Lower lobe of right lung (tissue), 2 donors: ENCODE data around the gene THSD7A. TPM values are rescaled to one million over a fixed set of nuclear protein-coding genes. Genes with fewer than 3 reads are reported as not detected.

Experiments
- ATAC-seq, 2 donors: fragments of 200-7000 bp; cut with Tn5 transposase; one replicate each; pipeline ENCODE4 v1.9.1; 2020 to 2022; ENCODE audit warnings: mild to moderate bottlenecking in 2 of 2, moderate library complexity in 2 of 2
- DNase-seq: peaks from one replicate; pipeline ENCODE4 v3.0.0-alpha.2; 2020
- H3K27ac ChIP-seq: fragments of 200-600 bp; one replicate; pipeline ENCODE4 v1.8.0; 2022
- H3K27me3 ChIP-seq: fragments of 200-600 bp; one replicate; pipeline ENCODE4 v1.8.0; 2022; ENCODE audit warnings: low read depth
- H3K36me3 ChIP-seq: fragments of 200-600 bp; one replicate; pipeline ENCODE4 v1.8.0; 2022; ENCODE audit warnings: mild to moderate bottlenecking
- H3K4me1 ChIP-seq: fragments of 200-600 bp; one replicate; pipeline ENCODE4 v1.8.0; 2022
- H3K4me3 ChIP-seq: fragments of 200-600 bp; one replicate; pipeline ENCODE4 v1.8.0; 2022; ENCODE audit warnings: mild to moderate bottlenecking
- H3K9me3 ChIP-seq: fragments of 200-600 bp; one replicate; pipeline ENCODE4 v1.8.0; 2022
- intact Hi-C: fragments of 100-400 bp; cut with DNase I; formaldehyde crosslinking; loops from one replicate; pipeline ENCODE4 v1.11.0; 2022
- long read RNA-seq: library from polyadenylated mRNA; unstranded; transcript quantifications from one replicate; pipeline ENCODE4 v2.0.0, GENCODE V29; 2021
- total RNA-seq: library from RNA; stranded (reverse); fragmentation: NEBNext Ultra II Directional; extraction: Animal tissue kit (Norgen Biotek cat#: 25700); gene quantifications from one replicate; pipeline ENCODE4 v1.2.1, GENCODE V29; 2021
- TF ChIP-seq, protein P1 (sequence below): fragments of 200-600 bp; IDR thresholded peaks from one replicate; pipeline ENCODE4 v1.8.0; 2022; ENCODE audit warnings: antibody characterized with exemption, mild to moderate bottlenecking
- donor health status: DM: no; HTN: yes; CAD: no; lungs with severe emphysema.

THSD7A gene, protein sequence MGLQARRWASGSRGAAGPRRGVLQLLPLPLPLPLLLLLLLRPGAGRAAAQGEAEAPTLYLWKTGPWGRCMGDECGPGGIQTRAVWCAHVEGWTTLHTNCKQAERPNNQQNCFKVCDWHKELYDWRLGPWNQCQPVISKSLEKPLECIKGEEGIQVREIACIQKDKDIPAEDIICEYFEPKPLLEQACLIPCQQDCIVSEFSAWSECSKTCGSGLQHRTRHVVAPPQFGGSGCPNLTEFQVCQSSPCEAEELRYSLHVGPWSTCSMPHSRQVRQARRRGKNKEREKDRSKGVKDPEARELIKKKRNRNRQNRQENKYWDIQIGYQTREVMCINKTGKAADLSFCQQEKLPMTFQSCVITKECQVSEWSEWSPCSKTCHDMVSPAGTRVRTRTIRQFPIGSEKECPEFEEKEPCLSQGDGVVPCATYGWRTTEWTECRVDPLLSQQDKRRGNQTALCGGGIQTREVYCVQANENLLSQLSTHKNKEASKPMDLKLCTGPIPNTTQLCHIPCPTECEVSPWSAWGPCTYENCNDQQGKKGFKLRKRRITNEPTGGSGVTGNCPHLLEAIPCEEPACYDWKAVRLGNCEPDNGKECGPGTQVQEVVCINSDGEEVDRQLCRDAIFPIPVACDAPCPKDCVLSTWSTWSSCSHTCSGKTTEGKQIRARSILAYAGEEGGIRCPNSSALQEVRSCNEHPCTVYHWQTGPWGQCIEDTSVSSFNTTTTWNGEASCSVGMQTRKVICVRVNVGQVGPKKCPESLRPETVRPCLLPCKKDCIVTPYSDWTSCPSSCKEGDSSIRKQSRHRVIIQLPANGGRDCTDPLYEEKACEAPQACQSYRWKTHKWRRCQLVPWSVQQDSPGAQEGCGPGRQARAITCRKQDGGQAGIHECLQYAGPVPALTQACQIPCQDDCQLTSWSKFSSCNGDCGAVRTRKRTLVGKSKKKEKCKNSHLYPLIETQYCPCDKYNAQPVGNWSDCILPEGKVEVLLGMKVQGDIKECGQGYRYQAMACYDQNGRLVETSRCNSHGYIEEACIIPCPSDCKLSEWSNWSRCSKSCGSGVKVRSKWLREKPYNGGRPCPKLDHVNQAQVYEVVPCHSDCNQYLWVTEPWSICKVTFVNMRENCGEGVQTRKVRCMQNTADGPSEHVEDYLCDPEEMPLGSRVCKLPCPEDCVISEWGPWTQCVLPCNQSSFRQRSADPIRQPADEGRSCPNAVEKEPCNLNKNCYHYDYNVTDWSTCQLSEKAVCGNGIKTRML (N-terminal part only)
- 7.2 TPM for total RNA-seq
- long read RNA-seq, partial matches to known transcripts, result 9 of 13 reads
- long read RNA-seq, other reads (novel, unspliced or antisense), result 4 of 13 reads

DNA sequence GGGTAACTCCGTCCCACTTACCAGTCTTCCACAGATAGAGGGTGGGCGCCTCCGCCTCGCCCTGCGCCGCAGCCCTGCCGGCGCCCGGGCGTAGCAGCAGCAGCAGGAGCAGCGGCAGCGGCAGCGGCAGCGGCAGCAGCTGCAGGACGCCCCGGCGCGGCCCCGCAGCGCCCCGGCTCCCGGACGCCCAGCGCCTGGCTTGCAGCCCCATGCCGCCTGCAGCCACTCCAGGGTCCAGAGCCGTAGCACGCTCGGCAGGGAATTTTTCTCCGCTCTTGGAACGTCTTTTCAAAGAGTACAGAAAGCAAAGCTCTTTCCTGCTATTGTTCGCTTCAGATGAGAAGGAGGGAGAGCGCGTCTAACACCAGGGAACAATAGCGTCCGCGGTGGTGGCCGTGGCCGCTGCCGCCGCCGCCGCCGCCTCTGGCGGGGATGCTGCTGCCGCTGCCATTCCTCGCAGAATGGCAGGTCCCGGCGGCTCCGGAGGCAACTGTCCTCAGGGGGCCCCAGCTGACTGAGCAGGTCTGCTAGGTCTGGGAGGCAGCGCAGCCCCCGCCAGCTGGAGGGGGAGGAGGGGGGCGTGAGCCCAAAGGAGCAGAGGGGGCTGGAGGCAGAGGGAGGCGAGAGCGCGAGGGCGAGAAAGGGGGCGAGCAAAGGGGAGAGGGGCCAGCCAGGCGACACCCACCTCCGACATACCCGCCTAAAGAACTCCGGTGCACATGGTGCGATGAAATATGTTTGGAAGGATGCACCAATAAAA lies at the start of gene THSD7A:
THSD7A (minus strand) TSS at position 463 of the 760 bp plus-strand sequence; CDS start at position 211, 252 bp downstream.
- no peaks in the 10 kb centered on the region for H3K9me3 ChIP-seq
- peak within 1 kb of the TSS; percentile 61 for H3K4me3 ChIP-seq
- peak; percentile 93 to 96 for ATAC-seq
- no peaks in the 10 kb centered on the region for H3K27me3 ChIP-seq
- peaks cover 7% of the 10 kb centered on the region for H3K4me1 ChIP-seq
- no peaks in the 10 kb centered on the region for H3K36me3 ChIP-seq
- peak; percentile 64 for DNase-seq
- intact Hi-C loops, result no loop called here
- TF ChIP-seq, protein P1, sequence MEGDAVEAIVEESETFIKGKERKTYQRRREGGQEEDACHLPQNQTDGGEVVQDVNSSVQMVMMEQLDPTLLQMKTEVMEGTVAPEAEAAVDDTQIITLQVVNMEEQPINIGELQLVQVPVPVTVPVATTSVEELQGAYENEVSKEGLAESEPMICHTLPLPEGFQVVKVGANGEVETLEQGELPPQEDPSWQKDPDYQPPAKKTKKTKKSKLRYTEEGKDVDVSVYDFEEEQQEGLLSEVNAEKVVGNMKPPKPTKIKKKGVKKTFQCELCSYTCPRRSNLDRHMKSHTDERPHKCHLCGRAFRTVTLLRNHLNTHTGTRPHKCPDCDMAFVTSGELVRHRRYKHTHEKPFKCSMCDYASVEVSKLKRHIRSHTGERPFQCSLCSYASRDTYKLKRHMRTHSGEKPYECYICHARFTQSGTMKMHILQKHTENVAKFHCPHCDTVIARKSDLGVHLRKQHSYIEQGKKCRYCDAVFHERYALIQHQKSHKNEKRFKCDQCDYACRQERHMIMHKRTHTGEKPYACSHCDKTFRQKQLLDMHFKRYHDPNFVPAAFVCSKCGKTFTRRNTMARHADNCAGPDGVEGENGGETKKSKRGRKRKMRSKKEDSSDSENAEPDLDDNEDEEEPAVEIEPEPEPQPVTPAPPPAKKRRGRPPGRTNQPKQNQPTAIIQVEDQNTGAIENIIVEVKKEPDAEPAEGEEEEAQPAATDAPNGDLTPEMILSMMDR, result no peak
- H3K27ac ChIP-seq, result peak within 1 kb of the TSS; percentile 66

DNA sequence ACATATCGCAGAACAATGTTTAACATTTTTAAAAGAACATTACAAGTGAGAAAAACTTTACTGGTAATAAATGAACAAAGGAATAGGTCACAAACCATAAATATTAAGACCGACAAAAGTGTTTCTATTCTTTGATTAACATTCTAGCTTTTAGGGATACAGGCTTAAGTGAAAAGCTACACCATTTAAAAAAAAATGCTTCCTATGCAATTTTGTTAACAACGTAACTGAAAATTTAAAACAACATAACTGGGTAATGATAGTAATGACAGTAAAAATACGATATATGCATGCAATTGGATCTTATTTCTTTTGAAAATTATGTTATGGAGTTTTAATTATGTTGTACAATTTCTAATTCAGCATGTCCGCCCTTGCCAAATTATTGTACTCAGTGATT lies 49.7 kb upstream of the THSD7A start:
- Histone ChIP-seq H3K36me3 (no peaks in the 10 kb centered on the region), H3K4me1 (no peaks in the 10 kb centered on the region), H3K4me3 (no peak overlapping the region), H3K27ac (no peak overlapping the region), H3K9me3 (no peaks in the 10 kb centered on the region), H3K27me3 (no peaks in the 10 kb centered on the region)
- TF ChIP-seq, protein P1, result no peak
- DNase-seq (no peak), ATAC-seq (no peak)
- intact Hi-C loops, result no loop called here

DNA sequence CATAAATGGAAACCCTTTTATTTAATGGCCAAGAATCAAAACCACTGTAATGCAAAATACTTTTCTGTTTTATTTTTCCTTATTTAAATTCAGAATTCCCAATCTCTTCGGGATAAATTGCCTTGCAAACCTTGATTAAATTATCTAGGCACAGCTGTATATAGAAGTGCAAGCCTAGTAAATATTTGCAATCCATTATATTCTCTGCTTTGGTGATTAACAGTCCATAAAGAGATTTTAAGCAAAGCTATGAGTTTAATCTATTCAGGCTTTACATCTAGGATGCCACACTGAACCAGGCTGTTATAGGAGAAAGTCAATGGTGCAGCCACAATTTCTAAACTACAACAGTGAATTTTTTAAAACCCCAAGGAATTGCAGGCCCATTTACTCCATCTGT lies 43.6 kb upstream of the THSD7A start:
- no peaks in the 10 kb centered on the region for H3K4me1 ChIP-seq
- no peak overlapping the region for H3K27ac ChIP-seq
- H3K27me3 ChIP-seq, result no peaks in the 10 kb centered on the region
- ATAC-seq (no peak), DNase-seq (no peak)
- H3K9me3 ChIP-seq, result no peaks in the 10 kb centered on the region
- TF ChIP-seq, protein P1, result no peak
- no peak overlapping the region for H3K4me3 ChIP-seq
- intact Hi-C loops, result no loop called here
- H3K36me3 ChIP-seq, result no peaks in the 10 kb centered on the region

DNA sequence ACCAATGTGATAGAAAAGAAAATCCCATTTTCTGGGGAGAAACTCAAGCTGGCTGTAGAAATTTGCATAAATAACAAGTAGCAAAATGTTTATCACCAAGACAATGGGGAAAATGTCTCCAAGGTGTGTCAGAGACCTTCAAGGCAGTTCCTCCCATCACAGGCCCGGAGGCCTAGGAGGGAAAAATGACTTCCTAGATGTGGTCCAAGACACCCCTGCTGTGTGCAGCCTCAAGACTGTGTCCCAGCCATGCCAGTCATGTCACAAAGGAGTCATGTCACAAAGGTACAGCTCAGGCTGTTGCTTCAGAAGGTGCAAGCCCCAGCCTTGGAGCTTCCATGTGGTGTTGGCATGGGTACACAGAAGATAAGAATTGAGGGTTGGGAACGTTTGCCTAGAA lies 33.7 kb upstream of the THSD7A start:
- Histone ChIP-seq H3K27me3 (no peaks in the 10 kb centered on the region), H3K4me3 (no peak overlapping the region), H3K36me3 (no peaks in the 10 kb centered on the region), H3K9me3 (peaks cover 13% of the 10 kb centered on the region), H3K4me1 (no peaks in the 10 kb centered on the region), H3K27ac (no peak overlapping the region)
- DNase-seq (no peak), ATAC-seq (no peak)
- TF ChIP-seq, protein P1, result no peak
- intact Hi-C loops, result no loop called here
